CD1c-positive myeloid dendritic cell (primary cell): ENCODE data around the gene MAP4K2.

ENCODE experiments used
- DNase-seq: peaks from one replicate; pipeline ENCODE4 v3.0.0-alpha.2; 2016; ENCODE audit errors: extremely low spot score

Gene MAP4K2

GRCh38 chr11:64736654-64737053 lies 66.4 kb downstream of the MAP4K2 start:
- DNase-seq = no peak

- no peak for DNase-seq
These were observed 67.2 kb downstream of the MAP4K2 start for GRCh38 chr11:64735725-64736259.
